ENCODE results near the gene CDCA5. TPM values are rescaled to one million over a fixed set of nuclear protein-coding genes. Genes with fewer than 3 reads are reported as not detected.
A peak's percentile ranks its signal among the peaks of the same experiment; 100 is the strongest.

CDCA5 gene
- total and polyA plus RNA-seq, 12 donors: 0.35 to 10.0 (median 1.4) TPM

GRCh38 chr11:65087827-65088226, 4.0 kb upstream of the CDCA5 start:
- no peaks in the 10 kb centered on the region for H3K27me3 ChIP-seq
- H3K4me3 ChIP-seq: no peak overlapping the region
- TF ChIP-seq POLR2A (IDR thresholded peaks at IDR 0.05) (no peak), CTCF (IDR thresholded peaks at IDR 0.05) (no peak)
- 89 to 93% (median 92%) methylated on average over 5 to 15 of the region's 15 CpGs for WGBS, 4 donors
- H3K36me3 ChIP-seq (replicated peaks in 1 of 2): peaks cover 0 to 46% of the 10 kb centered on the region in 2 donors
- no peak for DNase-seq
- H3K9me3 ChIP-seq (replicated peaks in 1 of 3): no peaks in the 10 kb centered on the region
- H3K4me1 ChIP-seq (replicated peaks in 1 of 2): peaks cover 12 to 20% of the 10 kb centered on the region in 2 donors
- intact Hi-C loops (cut with DNase I): no loop called here
- no peak overlapping the region for H3K27ac ChIP-seq

- 60 to 78% (median 62%) methylated on average over 11 of the region's 11 CpGs for WGBS, 4 donors
Measured at GRCh38 chr11:65087216-65087615, 3.4 kb upstream of the CDCA5 start.

GRCh38 chr11:65086809-65087208, 3.0 kb upstream of the CDCA5 start:
- no peak for DNase-seq
- H3K36me3 ChIP-seq (replicated peaks in 1 of 2): peaks cover 0 to 46% of the 10 kb centered on the region in 2 donors
- no peak overlapping the region for H3K27ac ChIP-seq
- no peak overlapping the region for H3K4me3 ChIP-seq
- WGBS, 4 donors: 78 to 91% (median 85%) methylated on average over 3 to 9 of the region's 9 CpGs
- no peaks in the 10 kb centered on the region for H3K9me3 ChIP-seq (replicated peaks in 1 of 3)
- TF ChIP-seq CTCF (IDR thresholded peaks at IDR 0.05) (no peak), POLR2A (IDR thresholded peaks at IDR 0.05) (no peak)
- H3K27me3 ChIP-seq: no peaks in the 10 kb centered on the region
- peaks cover 12 to 20% of the 10 kb centered on the region in 2 donors for H3K4me1 ChIP-seq (replicated peaks in 1 of 2)
- intact Hi-C loops (cut with DNase I): no loop called here

More at GRCh38 chr11:65087216-65087615, 3.4 kb upstream of the CDCA5 start:
- no peak overlapping the region for H3K4me3 ChIP-seq
- peak in 5 of 7 donors; percentile 41 to 67 (median 44) for DNase-seq
- H3K36me3 ChIP-seq (replicated peaks in 1 of 2): peaks cover 0 to 46% of the 10 kb centered on the region in 2 donors
- no peaks in the 10 kb centered on the region for H3K9me3 ChIP-seq (replicated peaks in 1 of 3)
- peaks cover 12 to 20% of the 10 kb centered on the region in 2 donors for H3K4me1 ChIP-seq (replicated peaks in 1 of 2)
- intact Hi-C loops (cut with DNase I): no loop called here
- H3K27me3 ChIP-seq: no peaks in the 10 kb centered on the region
- TF ChIP-seq CTCF (IDR thresholded peaks at IDR 0.05) (no peak), POLR2A (IDR thresholded peaks at IDR 0.05) (no peak)
- no peak overlapping the region for H3K27ac ChIP-seq

- H3K4me1 ChIP-seq (replicated peaks in 1 of 2): peaks cover 12 to 20% of the 10 kb centered on the region in 2 donors
- no peaks in the 10 kb centered on the region for H3K27me3 ChIP-seq
- TF ChIP-seq CTCF (IDR thresholded peaks at IDR 0.05): no peak
- TF ChIP-seq POLR2A (IDR thresholded peaks at IDR 0.05): no peak
- WGBS, 4 donors: 75 to 87% (median 81%) methylated on average over 4 of the region's 4 CpGs
- no peaks in the 10 kb centered on the region for H3K9me3 ChIP-seq (replicated peaks in 1 of 3)
- no peak for DNase-seq
- no peak overlapping the region for H3K4me3 ChIP-seq
- H3K27ac ChIP-seq: no peak overlapping the region
- peaks cover 0 to 46% of the 10 kb centered on the region in 2 donors for H3K36me3 ChIP-seq (replicated peaks in 1 of 2)
- intact Hi-C loops (cut with DNase I): no loop called here
Measured at GRCh38 chr11:65085446-65085845, 1.6 kb upstream of the CDCA5 start.
